Upper lobe of left lung (tissue), 6 donors: Measurements from ENCODE around the gene PFN3. TPM values are rescaled to one million over a fixed set of nuclear protein-coding genes. Genes with fewer than 3 reads are reported as not detected.

Experiments used
- ATAC-seq, 2 donors: fragments of 200-7000 bp; cut with Tn5 transposase; one replicate each; pipeline ENCODE4 v1.9.1; 2022; ENCODE audit warnings: mild to moderate bottlenecking in 2 of 2, moderate library complexity in 2 of 2; ENCODE audit not compliant: low FRiP score in 2 of 2
- DNase-seq, 2 donors: peaks; one replicate each; pipeline ENCODE4 v3.0.0-alpha.2; 2019 to 2020
- H3K27ac ChIP-seq, 4 donors: fragments of 200-600 bp; sonication (generic); one replicate each; pipeline ENCODE4 v1.5.1; 2016 to 2019
- H3K27me3 ChIP-seq, 4 donors: fragments of 200-600 bp; sonication (generic); one replicate each; pipeline ENCODE4 v1.5.1; 2017 to 2019
- H3K36me3 ChIP-seq, 4 donors: fragments of 200-600 bp; sonication (generic); one replicate each; pipeline ENCODE4 v1.5.1; 2016 to 2019
- H3K4me1 ChIP-seq, 4 donors: fragments of 200-600 bp; sonication (generic); one replicate each; pipeline ENCODE4 v1.5.1; 2018 to 2019
- H3K4me3 ChIP-seq, 4 donors: fragments of 200-600 bp; sonication (generic); one replicate each; pipeline ENCODE4 v1.5.1; 2017 to 2019; ENCODE audit warnings: mild to moderate bottlenecking in 2 of 4, moderate library complexity in 1 of 4
- H3K9me3 ChIP-seq, 4 donors: fragments of 200-600 bp; sonication (generic); one replicate each; pipeline ENCODE4 v1.5.1; 2018 to 2019
- EP300 ChIP-seq, 4 donors: sonication (generic); formaldehyde crosslinking; IDR thresholded peaks; one replicate each; pipeline ENCODE4 v1.5.1; 2017; ENCODE audit warnings: antibody characterized with exemption in 4 of 4, control low read depth in 2 of 4
- POLR2A ChIP-seq, 4 donors: fragments of 450-650 bp; IDR thresholded peaks; one replicate each; pipeline ENCODE4 v1.5.1; 2016 to 2017; ENCODE audit warnings: antibody characterized with exemption in 4 of 4, mild to moderate bottlenecking in 2 of 4
- POLR2AphosphoS5 ChIP-seq, 2 donors: sonication (generic); formaldehyde crosslinking; IDR thresholded peaks; one replicate each; pipeline ENCODE4 v1.5.1; 2017; ENCODE audit warnings: antibody characterized with exemption in 2 of 2
- whole genome bisulfite sequencing, 2 donors: methylation state at CpG; one replicate each; pipeline ENCODE4 v1.1.5; 2017 to 2018; 5-methylcytosine and 5-hydroxymethylcytosine counted together
- total RNA-seq, 6 donors: library from RNA; depleted of rRNA in 4 of 6; stranded (reverse); fragments of >200 nt in 4 of 6; gene quantifications; one replicate each; pipeline versions ENCODE4 v1.1.0 to v1.2.1, GENCODE V29; 2016 to 2021
- TF ChIP-seq, protein P1 (sequence below), 6 experiments: fragments of 450-650 bp in 4 of 6; fragments of 200-600 bp in 2 of 6; sonication (generic) in 2 of 6; IDR thresholded peaks; one replicate each; pipeline ENCODE4 v1.5.1; 2016 to 2019; ENCODE audit warnings: antibody characterized with exemption in 6 of 6
- donor health status: DM: no; HTN: no; CAD: no; lungs with moderate emphysema.
- donor health status: DM: no; HTN: yes; CAD: no; lungs with severe emphysema.

PFN3 gene
- total RNA-seq, 6 donors from 2014 or later = not detected

- H3K27ac ChIP-seq = peak overlapping the region; percentile 90 to 94 (median 92)
- TF ChIP-seq POLR2A (IDR thresholded peaks at IDR 0.05) (peak in 1 of 4 donors; percentile 21), POLR2AphosphoS5 (IDR thresholded peaks at IDR 0.05) (peak; percentile 60 to 68)
- TF ChIP-seq, protein P1, sequence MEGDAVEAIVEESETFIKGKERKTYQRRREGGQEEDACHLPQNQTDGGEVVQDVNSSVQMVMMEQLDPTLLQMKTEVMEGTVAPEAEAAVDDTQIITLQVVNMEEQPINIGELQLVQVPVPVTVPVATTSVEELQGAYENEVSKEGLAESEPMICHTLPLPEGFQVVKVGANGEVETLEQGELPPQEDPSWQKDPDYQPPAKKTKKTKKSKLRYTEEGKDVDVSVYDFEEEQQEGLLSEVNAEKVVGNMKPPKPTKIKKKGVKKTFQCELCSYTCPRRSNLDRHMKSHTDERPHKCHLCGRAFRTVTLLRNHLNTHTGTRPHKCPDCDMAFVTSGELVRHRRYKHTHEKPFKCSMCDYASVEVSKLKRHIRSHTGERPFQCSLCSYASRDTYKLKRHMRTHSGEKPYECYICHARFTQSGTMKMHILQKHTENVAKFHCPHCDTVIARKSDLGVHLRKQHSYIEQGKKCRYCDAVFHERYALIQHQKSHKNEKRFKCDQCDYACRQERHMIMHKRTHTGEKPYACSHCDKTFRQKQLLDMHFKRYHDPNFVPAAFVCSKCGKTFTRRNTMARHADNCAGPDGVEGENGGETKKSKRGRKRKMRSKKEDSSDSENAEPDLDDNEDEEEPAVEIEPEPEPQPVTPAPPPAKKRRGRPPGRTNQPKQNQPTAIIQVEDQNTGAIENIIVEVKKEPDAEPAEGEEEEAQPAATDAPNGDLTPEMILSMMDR (IDR thresholded peaks at IDR 0.05) = no peak
- H3K36me3 ChIP-seq = peaks cover 16 to 42% (median 39%) of the 10 kb centered on the region in 4 donors
- peak overlapping the region in 1 of 4 donors; percentile 89 for H3K4me3 ChIP-seq
- no peaks in the 10 kb centered on the region for H3K9me3 ChIP-seq
- peaks cover 52 to 72% (median 58%) of the 10 kb centered on the region in 4 donors for H3K4me1 ChIP-seq
- ATAC-seq (peak; percentile 17 to 35), DNase-seq (peak in 1 of 2 donors; percentile 88)
- 65 to 66% methylated on average over 4 to 5 of the region's 6 CpGs for WGBS, 2 donors
- no peaks in the 10 kb centered on the region for H3K27me3 ChIP-seq
These were observed 29.0 kb upstream of the PFN3 start for GRCh38 chr5:177429248-177430040.

DNA sequence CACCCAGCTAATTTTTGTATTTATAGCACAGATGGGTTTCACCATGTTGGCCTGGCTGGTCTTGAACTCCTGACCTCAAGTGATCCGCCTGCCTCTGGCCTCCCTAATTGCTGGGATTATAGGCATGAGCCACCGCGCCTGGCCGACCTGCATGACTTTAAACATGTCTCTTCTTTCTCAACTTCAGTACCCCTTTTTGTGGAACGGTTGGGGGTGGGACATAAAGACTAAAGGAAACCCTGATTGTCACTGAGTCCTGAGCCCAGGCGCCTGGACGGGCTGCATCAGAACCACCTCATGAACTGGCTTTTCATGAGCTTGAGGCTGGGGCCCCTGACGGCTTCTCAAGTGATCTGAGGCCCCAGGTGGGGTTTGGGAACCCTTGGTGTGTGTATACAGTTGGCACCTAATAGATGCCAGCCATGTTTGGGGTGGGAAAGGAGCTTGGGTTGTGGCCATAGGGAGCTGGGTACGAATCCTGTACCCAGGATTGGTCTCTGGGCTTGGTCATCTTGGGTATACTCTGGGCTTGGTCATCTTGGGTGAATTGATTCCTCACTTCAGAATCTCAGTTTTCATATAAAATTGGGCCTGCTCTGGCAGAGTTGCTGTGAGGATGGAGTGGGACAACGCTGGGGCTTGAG, 28.2 kb upstream of the PFN3 start:
- no peak for DNase-seq
- Histone ChIP-seq H3K36me3 (peaks cover 10 to 34% (median 32%) of the 10 kb centered on the region in 4 donors), H3K4me1 (peaks cover 52 to 72% (median 58%) of the 10 kb centered on the region in 4 donors), H3K27ac (peak overlapping the region; percentile 90 to 94 (median 92)), H3K9me3 (no peaks in the 10 kb centered on the region), H3K4me3 (peak overlapping the region in 1 of 4 donors; percentile 89), H3K27me3 (no peaks in the 10 kb centered on the region)
- ATAC-seq = no peak
- TF ChIP-seq POLR2A (IDR thresholded peaks at IDR 0.05) (no peak), EP300 (IDR thresholded peaks at IDR 0.05) (no peak), POLR2AphosphoS5 (IDR thresholded peaks at IDR 0.05) (no peak)
- TF ChIP-seq, protein P1 (IDR thresholded peaks at IDR 0.05) = no peak
- WGBS, 2 donors = 70 to 78% methylated on average over 10 of the region's 10 CpGs

- TF ChIP-seq POLR2A (IDR thresholded peaks at IDR 0.05) = no peak
- TF ChIP-seq EP300 (IDR thresholded peaks at IDR 0.05) = no peak
- TF ChIP-seq, protein P1 (IDR thresholded peaks at IDR 0.05) = no peak
- no peak for TF ChIP-seq POLR2AphosphoS5 (IDR thresholded peaks at IDR 0.05)
- Histone ChIP-seq H3K4me1 (peaks cover 52 to 67% (median 58%) of the 10 kb centered on the region in 4 donors), H3K4me3 (peak overlapping the region in 3 of 4 donors; percentile 62 to 90 (median 89)), H3K27me3 (no peaks in the 10 kb centered on the region), H3K27ac (peak overlapping the region; percentile 90 to 94 (median 92)), H3K9me3 (no peaks in the 10 kb centered on the region), H3K36me3 (peaks cover 4 to 28% (median 25%) of the 10 kb centered on the region in 4 donors)
- DNase-seq = peak in 1 of 2 donors; percentile 59
- no peak for ATAC-seq
- 57 to 64% methylated on average over 3 to 8 of the region's 11 CpGs for WGBS, 2 donors
These were observed 27.6 kb upstream of the PFN3 start for GRCh38 chr5:177427919-177428573.

GRCh38 chr5:177427211-177427822, 26.9 kb upstream of the PFN3 start:
- H3K27ac ChIP-seq = peak overlapping the region; percentile 90 to 94 (median 92)
- peaks cover 2 to 21% (median 18%) of the 10 kb centered on the region in 4 donors for H3K36me3 ChIP-seq
- H3K4me1 ChIP-seq = peaks cover 49 to 63% (median 57%) of the 10 kb centered on the region in 4 donors
- TF ChIP-seq, protein P1 (IDR thresholded peaks at IDR 0.05) = no peak
- TF ChIP-seq POLR2AphosphoS5 (IDR thresholded peaks at IDR 0.05) (no peak), EP300 (IDR thresholded peaks at IDR 0.05) (no peak), POLR2A (IDR thresholded peaks at IDR 0.05) (no peak)
- no peaks in the 10 kb centered on the region for H3K27me3 ChIP-seq
- WGBS, 2 donors = 14% methylated on average over 11 of the region's 11 CpGs; no CpG with 5 or more reads in 1 of the 2 donors
- no peaks in the 10 kb centered on the region for H3K9me3 ChIP-seq
- H3K4me3 ChIP-seq = peak overlapping the region; percentile 62 to 90 (median 85)
- DNase-seq (no peak), ATAC-seq (no peak)
